GM13976 (cell line): Measurements from ENCODE around the gene CARD9.

Experiments used
- DNase-seq: peaks from one replicate; pipeline ENCODE4 v3.0.0; 2012; ENCODE audit warnings: low spot score
- CTCF ChIP-seq: IDR thresholded peaks from 2 replicates; pipeline ENCODE4 v1.5.1; 2012; ENCODE audit warnings: borderline replicate concordance, mild to moderate bottlenecking; ENCODE audit not compliant: insufficient read depth; ENCODE audit errors: extremely low read depth, missing control alignments, control extremely low read depth
- in situ Hi-C: fragments of 300-500 bp; cut with MboI; formaldehyde crosslinking; loops from one replicate; pipeline ENCODE4 v1.12.0; 2022; ENCODE audit warnings: low sequenced_read_pairs, mixed read lengths, inconsistent platforms; ENCODE audit not compliant: unreplicated experiment

Gene CARD9

GRCh38 chr9:136331030-136331429 is 42.4 kb downstream of the CARD9 start:
- in situ Hi-C loops = no loop called here
- no peak for DNase-seq
- TF ChIP-seq CTCF = no peak

- in situ Hi-C loops = no loop called here
- no peak for DNase-seq
- TF ChIP-seq CTCF = no peak
Observed at GRCh38 chr9:136330406-136330990, 43.0 kb downstream of the CARD9 start.

GRCh38 chr9:136329636-136330405 is 43.6 kb downstream of the CARD9 start:
- in situ Hi-C loops = no loop called here
- no peak for TF ChIP-seq CTCF
- DNase-seq = no peak

- no peak for TF ChIP-seq CTCF
- in situ Hi-C loops = no loop called here
- DNase-seq = no peak
Observed at GRCh38 chr9:136329211-136329627, 44.2 kb downstream of the CARD9 start.

GRCh38 chr9:136328622-136329041 is 44.8 kb downstream of the CARD9 start:
- no peak for DNase-seq
- TF ChIP-seq CTCF = no peak
- in situ Hi-C loops = no loop called here

GRCh38 chr9:136328011-136328621 is 45.4 kb downstream of the CARD9 start:
- in situ Hi-C loops = no loop called here
- TF ChIP-seq CTCF = no peak
- no peak for DNase-seq
